ENCODE results near the gene PIP5K1B.
"Not testable (repeated sequence)": the region's sequence is repeated elsewhere in the genome, so short reads cannot be mapped to it uniquely, and the experiment has no call there.

Gene PIP5K1B

DNA sequence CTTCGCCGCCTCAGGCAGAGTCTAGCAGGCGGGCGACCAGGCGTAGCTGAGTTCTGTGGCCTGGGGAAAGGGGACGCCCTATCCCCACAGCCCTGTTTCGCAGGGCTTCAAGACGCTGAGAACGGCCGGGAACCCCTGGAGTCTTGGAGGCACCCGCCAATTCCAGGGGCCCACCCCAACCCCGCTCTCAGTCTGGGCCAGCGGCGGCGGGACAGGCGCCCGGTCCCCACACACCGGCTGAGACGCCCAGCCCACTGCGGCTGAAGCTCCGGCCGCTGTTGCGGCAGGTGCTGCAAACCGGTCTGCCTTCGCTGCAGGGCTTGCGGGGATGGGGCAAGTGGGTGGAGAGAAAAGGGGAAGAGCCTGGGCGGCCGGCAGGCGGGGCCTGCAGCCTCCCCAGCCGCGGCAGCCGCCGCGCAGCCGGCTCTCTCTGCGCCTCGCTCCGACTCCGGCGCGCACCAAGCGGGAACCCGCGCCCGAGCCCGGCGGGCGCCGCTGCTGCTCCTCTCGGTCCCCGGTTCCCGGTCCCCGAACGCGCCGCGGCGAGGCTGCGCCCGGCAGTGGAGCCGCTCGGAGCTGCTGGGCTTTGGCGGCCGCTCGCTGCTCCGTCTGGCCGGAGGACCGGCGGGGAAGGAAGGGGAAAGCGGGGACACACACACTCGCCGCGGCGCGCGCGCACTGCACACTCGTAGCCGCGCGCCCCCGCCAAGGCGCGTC, at the start of gene PIP5K1B:
Gene PIP5K1B (plus strand): TSS at position 427 of the 717 bp plus-strand sequence. CDS start 117,375 bp downstream, outside the sequence.
- peak; percentile 92 for DNase-seq

DNA sequence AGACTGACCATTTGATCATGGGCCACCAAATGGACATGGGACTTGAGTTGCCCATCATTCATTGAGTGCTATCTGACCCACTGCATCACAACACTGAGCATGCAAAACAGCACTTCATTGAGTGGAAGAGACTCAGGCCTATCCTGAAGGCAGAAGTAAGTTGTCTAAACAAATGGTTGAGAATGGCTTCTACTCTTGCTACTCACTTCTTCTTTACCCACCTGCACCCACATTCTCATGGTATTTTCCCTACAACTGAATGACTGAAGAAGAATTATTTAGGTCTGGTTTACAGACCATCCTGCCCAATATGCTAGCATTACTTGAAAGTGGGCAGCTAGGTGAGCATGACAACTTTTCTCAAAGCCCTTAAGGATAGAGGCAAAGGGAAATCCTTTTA, 41.0 kb upstream of the PIP5K1B start:
- no peak for DNase-seq

DNA sequence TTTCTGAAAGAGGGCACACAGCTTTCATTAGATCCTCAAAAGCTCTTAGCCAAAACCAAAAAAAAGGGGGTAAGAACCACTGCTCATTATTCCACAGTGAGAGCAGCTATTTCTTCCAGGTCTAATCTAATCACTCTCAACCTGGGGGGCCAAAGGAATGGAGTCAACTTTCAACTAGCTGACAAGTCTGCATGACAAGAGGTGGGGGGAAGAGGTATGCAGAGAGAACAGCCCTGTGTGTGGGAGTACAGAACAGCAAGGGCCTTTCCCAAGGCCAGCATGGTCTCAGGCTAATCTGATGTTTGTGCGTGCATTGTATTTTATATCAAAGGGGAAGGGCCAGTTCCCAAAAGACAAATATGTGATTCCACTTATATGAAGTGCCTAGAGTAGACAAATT, 36.9 kb upstream of the PIP5K1B start:
- no peak for DNase-seq

DNA sequence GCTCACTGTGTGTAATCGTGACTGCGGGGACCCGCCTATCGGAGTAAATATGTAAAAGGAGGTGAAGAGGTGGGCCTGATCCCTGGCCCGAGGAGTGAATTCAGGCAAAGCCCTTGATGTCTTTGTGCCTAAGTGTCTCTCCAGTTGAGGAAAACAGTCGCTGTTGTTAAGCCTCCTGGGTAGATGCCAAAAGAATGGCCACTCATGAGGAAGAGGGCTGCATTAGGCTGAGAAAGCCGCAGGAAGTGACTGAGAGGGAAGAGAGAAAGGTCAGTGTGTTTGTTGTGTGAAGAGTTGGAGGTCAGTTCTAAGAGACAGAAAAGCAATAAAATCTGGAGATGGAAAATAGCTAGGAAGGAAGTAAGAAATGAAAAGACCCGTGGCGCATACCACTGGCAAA, 35.8 kb upstream of the PIP5K1B start:
- DNase-seq: no peak

GRCh38 chr9:68672215-68672614, 32.8 kb upstream of the PIP5K1B start:
- no peak for DNase-seq

DNA sequence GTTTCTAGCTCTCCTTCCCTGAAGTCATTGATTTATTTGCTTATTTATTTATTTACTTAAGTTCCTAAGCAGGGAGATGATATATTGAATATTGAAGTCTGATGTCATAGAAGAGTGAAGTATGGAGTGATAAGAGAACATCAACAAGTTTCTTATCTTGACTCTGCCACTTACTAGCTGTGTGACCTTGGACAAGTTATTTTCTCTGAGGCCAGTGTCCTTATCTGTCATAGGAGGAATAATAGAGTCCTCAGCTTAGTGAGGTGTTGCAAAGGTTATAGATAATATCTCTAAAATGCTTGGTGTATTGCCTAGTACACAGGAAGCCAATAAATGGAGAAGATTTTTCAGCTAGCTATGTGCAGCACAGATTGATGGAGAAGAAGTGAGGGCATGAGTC, 32.4 kb upstream of the PIP5K1B start:
- DNase-seq: no peak

DNA sequence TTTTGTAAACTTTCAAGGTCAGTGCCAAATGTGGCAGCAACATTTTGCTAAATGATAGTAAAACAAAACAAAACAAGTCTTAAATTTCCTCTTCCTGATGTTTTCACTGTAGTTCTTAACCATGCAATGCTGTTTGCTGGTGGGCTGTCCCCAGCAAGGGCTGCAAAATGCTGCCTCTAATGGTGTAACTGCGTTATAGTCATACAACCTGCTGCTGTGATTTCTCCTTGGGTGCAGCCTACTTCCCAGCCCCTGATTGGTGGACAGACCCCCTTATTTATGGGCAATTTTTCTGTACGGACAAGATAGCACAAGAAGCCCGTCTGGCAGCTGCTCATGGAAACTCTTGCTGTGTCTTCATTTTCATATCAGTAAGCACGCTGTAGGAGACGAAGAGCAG, 26.6 kb upstream of the PIP5K1B start:
- DNase-seq: peak; percentile 85

DNA sequence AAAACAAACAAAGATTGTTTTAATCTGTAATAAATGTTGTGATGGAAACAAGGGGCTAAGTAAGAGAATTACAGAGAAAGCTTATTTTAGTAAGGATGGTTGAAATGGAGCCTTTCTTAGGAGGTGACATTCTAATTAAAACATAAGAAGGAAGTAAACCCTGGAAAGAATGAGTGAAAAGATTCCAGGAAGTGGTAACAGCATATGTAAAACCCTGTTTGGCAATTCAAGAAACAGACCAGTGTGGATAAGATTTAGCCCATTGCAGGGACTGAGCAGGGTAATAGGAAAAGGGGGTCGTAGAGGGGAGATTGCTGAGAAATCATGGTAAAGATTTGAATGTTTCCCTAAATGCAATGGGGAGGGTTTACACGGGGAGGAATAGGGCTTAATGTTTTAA, 21.6 kb upstream of the PIP5K1B start:
- DNase-seq: no peak

- DNase-seq: no peak
These were observed 19.8 kb upstream of the PIP5K1B start for GRCh38 chr9:68685213-68685612.

GRCh38 chr9:68685770-68686169, 19.3 kb upstream of the PIP5K1B start:
- peak; percentile 76 for DNase-seq

- DNase-seq: no peak
These were observed 15.0 kb upstream of the PIP5K1B start for GRCh38 chr9:68690088-68690487.

DNA sequence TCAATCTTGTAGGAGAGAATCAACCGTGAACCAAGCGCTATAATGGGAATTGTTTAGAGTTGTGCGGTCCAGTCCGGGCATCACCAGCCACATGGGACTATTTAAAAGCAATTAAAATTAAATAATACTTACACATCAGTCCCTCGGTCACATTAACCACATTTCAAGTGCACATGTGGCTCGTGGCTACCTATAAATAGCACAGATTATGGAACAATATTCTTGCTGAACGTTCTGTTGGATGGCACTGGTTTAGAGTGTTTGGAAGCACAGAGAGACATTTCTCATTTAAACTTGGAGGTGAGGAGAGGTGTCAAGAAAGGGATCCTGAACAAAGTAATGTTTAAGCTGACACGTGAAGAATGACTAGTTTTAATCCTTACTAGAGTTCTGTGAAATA, 12.5 kb upstream of the PIP5K1B start:
- no peak for DNase-seq

GRCh38 chr9:68694125-68694524, 10.9 kb upstream of the PIP5K1B start:
- no peak for DNase-seq

DNA sequence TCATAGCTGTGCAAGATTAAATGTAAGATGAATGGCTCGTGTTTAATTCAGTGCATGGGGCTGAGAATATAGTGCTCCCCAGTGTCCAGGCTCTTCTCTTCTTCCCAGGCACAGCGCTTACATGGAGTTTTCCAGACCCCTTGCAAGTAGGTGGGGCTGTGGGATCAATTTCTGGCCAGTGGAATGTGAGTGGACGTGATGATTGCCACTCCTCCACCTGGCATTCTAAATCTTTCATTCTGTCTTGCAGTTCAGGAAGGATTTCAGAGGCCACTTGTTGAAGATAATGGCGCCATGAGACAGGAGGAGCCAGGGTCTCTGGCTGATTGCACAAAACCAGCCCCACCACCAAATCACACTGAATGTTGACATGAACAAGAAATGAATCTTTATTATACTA, 7.2 kb upstream of the PIP5K1B start:
- DNase-seq: peak; percentile 16

GRCh38 chr9:68698943-68699509, 6.0 kb upstream of the PIP5K1B start:
- DNase-seq: no peak

DNA sequence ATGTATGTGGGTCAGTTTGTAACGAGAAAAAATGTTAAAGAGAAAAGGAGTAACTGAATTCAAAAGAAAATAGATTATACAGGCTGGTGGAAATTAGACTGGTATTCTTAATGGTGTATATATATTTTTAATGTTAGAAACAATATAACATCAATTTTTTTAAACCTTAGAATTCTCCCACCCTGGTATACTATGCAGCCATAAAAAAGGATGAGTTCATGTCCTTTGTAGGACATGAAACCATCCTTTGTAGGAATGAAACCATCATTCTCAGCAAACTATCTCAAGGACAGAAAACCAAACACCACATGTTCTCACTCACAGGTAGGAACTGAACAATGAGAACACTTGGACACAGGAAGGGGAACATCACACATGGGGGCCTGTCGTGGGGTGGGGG, 5.4 kb upstream of the PIP5K1B start:
- DNase-seq: not testable (repeated sequence)

DNA sequence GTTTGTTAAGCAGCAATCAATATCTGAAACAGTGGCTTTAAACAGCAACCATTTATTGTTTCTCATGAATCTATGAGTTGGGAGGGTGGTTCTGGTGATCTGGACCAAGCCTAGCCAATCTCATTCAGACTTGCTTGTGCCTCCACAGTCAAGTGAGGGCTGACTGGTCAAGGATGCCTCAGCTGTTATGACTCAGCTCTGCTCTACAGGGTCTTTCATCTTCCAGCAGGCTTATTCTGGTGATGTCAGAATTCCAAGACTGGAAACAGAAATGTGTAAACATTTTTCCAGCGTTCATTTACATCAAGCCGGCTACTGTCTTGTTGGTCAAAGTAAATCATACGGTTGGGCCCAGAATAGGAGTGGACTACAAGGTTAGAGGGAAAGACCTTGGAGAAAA, 2.5 kb upstream of the PIP5K1B start:
- DNase-seq: no peak

DNA sequence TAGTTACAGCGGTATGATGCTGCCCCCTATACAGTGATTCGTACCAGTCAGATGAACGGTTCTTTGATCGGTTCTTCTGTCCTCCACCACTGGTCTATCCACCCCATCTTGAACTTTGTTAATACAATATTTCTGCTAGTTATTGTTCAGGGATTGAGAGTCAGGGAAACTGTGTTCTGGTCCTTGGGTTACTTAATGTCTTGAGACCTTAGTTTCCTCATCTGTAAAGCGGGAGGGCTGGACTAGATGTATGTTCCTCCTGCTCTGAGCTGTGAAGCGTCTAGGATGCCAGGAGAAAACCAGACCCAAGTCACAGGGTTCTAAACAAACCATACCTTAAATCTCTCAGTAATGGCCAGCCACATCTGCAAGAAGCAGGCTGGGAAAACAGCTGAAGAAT, 1.4 kb upstream of the PIP5K1B start:
- DNase-seq: no peak

- DNase-seq: no peak
These were observed 584 bp upstream of the PIP5K1B start for GRCh38 chr9:68704498-68704813.

DNA sequence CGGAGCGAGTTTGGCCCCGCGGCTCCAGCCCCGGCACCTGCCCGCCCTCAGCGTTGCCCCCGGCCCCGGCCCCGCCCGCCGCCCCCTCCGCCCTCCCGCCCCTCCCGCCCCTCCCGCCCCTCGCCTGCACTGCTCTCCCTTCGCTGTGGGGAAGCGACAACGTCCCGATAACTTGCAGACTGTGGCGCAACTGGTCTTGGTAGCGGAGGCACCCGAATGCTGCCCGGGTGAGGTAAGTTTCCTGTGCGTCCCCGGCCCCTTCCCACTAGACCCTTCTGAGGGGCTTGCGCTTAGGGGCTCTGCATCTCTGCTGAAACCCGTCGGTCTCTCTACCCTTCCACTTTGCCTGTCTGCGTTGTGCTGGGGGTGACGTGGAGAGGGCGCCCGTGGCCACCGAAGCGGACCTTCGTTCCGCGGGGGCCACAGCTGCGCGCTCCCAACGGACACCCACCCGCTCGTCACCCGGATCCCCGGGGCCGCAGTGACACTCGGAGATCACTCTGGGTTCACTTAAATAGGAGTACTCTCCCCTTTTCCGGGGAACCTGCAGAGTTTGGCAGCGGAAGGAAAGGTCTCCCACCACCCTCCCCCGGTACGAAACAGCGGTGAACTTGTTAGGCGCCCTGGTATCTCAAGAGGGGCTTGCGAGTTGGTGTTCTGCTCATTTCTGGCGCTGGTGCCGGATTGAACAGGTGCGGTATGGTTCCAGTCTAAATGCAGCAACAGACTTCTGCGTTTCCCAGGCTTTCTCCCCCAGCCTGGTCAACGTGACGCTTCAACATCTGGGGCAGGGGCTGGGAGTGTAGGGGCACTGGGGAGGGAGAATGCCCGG, 707 bp downstream of the PIP5K1B start:
- DNase-seq: peak; percentile 77

- peak; percentile 59 for DNase-seq
These were observed 1.5 kb downstream of the PIP5K1B start for GRCh38 chr9:68706363-68707201.

DNA sequence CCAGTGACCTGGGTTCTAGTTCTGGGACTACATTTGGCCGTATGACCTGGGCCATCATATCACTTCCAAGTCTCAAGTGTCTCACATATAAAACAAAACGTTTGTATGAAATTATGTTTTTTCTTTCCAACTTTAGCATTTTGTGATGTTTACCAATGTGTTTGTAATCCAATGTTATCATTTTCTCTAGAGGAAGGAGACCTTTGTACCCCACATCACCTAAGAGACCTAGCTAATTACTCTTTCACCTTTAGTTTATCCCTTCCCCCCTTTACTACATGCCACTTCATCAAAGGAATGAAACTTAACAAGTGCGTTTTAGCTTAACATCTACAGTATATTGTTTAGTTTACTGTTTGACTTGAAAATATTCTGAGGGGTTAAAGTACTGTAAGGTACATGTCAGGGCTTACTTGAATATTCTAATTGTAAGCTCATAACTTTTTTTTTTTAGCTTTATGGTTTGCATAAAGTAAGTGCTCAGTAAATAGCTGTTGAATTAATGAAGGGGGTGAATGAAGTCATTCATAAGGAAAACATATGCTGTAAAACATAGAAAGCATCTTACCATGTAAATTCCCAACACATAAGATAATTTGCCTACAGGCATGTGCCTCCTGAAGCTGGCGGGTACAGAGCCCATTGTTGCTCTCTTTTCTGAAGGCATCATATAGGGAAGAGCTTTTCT, 2.9 kb downstream of the PIP5K1B start:
- no peak for DNase-seq

GRCh38 chr9:68708513-68708912, 3.5 kb downstream of the PIP5K1B start:
- DNase-seq: no peak
